Heart left ventricle (tissue), 13 donors: ENCODE data around the gene MSANTD1.

ENCODE experiments used
- CTCF ChIP-seq, 12 donors: fragments of 200-600 bp; sonication (generic) in 4 of 12; IDR thresholded peaks; one replicate each; pipeline versions ENCODE4 v1.5.0 to v1.8.0; 2018 to 2022; ENCODE audit warnings: antibody characterized with exemption in 12 of 12, mild to moderate bottlenecking in 5 of 12
- POLR2A ChIP-seq, 2 donors: fragments of 450-650 bp; IDR thresholded peaks; one replicate each; pipeline ENCODE4 v1.6.1; 2017; ENCODE audit warnings: antibody characterized with exemption in 2 of 2, mild to moderate bottlenecking in 2 of 2, moderate library complexity in 2 of 2
- donor health status: ischemic (EF 13 %, LVEDD 7.1; RV severe dilation, severe dysfunction).
- donor health status: DM: no; HTN: yes; CAD: no.
- donor health status: DM: no; HTN: no; CAD: no.
- donor health status: ischemic (EF 25% LVEDD 6.9; RV normal size, moderate dysfunction).
- donor health status: ischemic (EF 25% LVEDD 5.7; RV mildly dilated, moderate dysfunction).
- donor health status: ischemic (EF 35%, LVEDD 5.7; RV mildly dilated, moderate dysfunction).
- donor health status: nonischemic (EF 11% LVEDD 7.7; RV severe dilation, severe dysfunction).
- donor health status: DM: yes; HTN: yes; CAD: no.
- donor health status: PGD.
- donor health status: ischemic (EF 29% LVEDD 5.4; RV normal size, mild dysfunction).
- donor health status: nonischemic (EF 23%, LVEDD 6.1; RV moderate dilation, normal function).

- TF ChIP-seq POLR2A (IDR thresholded peaks at IDR 0.05) (no peak), CTCF (IDR thresholded peaks at IDR 0.05) (no peak)
These were observed 8.9 kb downstream of the MSANTD1 start for GRCh38 chr4:3257556-3258482.
